SK-N-SH (cell line): ENCODE data around the gene NSMCE3. TPM values are rescaled to one million over a fixed set of nuclear protein-coding genes. Genes with fewer than 3 reads are reported as not detected.

Source experiments
- CTCF ChIA-PET: fragments of 300-600, 350-600 bp; formaldehyde crosslinking; extraction: SDS; loops from one replicate; lab custom pipeline; 2021; lab: Yijun Ruan, JAX
- POLR2A ChIA-PET: fragments of 350-600 bp; sonication (Branson Sonifier 250); formaldehyde crosslinking; extraction: SDS; loops from one replicate; lab custom pipeline; 2020; ENCODE audit warnings: antibody characterized with exemption, inconsistent platforms; lab: Yijun Ruan, JAX
- DNase-seq: peaks from one replicate; pipeline ENCODE4 v3.0.0; 2012
- H2AFZ ChIP-seq: fragments of 200-600 bp; sonication (generic); 2 replicates; pipeline ENCODE4 v1.8.1; 2016; ENCODE audit warnings: antibody characterized with exemption, mild to moderate bottlenecking, low read depth
- H3F3A ChIP-seq: fragments of 200-600 bp; sonication (generic); replicated peaks from 2 replicates; pipeline ENCODE3; 2016; ENCODE audit warnings: antibody characterized with exemption, mild to moderate bottlenecking; ENCODE audit not compliant: insufficient read depth
- H3K27ac ChIP-seq, 2 experiments: fragments of 200-500 bp in 1 of 2; fragments of 200-600 bp in 1 of 2; sonication (Bioruptor generic) in 1 of 2; sonication (generic), shearing (Covaris generic) in 1 of 2; 2 replicates each; pipeline versions ENCODE4 v1.5.1 to v1.6.1; 2014 to 2016; ENCODE audit warnings: low read depth in 2 of 2, inconsistent platforms in 1 of 2, low read length in 1 of 2, mild to moderate bottlenecking in 1 of 2, mixed read lengths in 1 of 2
- H3K27me3 ChIP-seq: fragments of 200-600 bp; sonication (generic), shearing (Covaris generic); 2 replicates; pipeline ENCODE4 v1.6.1; 2016; ENCODE audit warnings: mixed run types; ENCODE audit not compliant: insufficient read depth
- H3K36me3 ChIP-seq, 2 experiments: fragments of 200-500 bp in 1 of 2; fragments of 200-600 bp in 1 of 2; sonication (Bioruptor generic) in 1 of 2; sonication (generic) in 1 of 2; replicated peaks in 1 of 2; 2 replicates each; pipeline versions ENCODE3 to v1.5.1; 2014 to 2016; ENCODE audit warnings: low read length in 1 of 2, mild to moderate bottlenecking in 1 of 2; ENCODE audit not compliant: insufficient read depth in 2 of 2, control insufficient read depth in 1 of 2
- H3K4me1 ChIP-seq, 2 experiments: fragments of 200-500 bp in 1 of 2; fragments of 200-600 bp in 1 of 2; sonication (Bioruptor generic) in 1 of 2; sonication (generic), shearing (Covaris generic) in 1 of 2; 2 replicates each; pipeline versions ENCODE4 v1.5.1 to v1.6.1; 2014 to 2016; ENCODE audit warnings: low read depth in 1 of 2, low read length in 1 of 2, mixed run types in 1 of 2; ENCODE audit not compliant: insufficient read depth in 2 of 2, control insufficient read depth in 1 of 2
- H3K4me2 ChIP-seq: fragments of 200-600 bp; sonication (generic), shearing (Covaris generic); 2 replicates; pipeline ENCODE4 v1.6.1; 2017; ENCODE audit warnings: mixed run types
- H3K4me3 ChIP-seq, 2 experiments: fragments of 200-500 bp in 1 of 2; fragments of 200-600 bp in 1 of 2; sonication (Bioruptor generic) in 1 of 2; sonication (generic), shearing (Covaris generic) in 1 of 2; 2 replicates each; pipeline versions ENCODE4 v1.5.1 to v1.8.1; 2014 to 2016; ENCODE audit warnings: low read depth in 2 of 2, inconsistent platforms in 1 of 2, low read length in 1 of 2, mild to moderate bottlenecking in 1 of 2, mixed read lengths in 1 of 2, moderate library complexity in 1 of 2
- H3K79me2 ChIP-seq: fragments of 200-600 bp; sonication (generic); 2 replicates; pipeline ENCODE4 v1.8.1; 2017; ENCODE audit warnings: mild to moderate bottlenecking; ENCODE audit not compliant: insufficient read depth
- H3K9ac ChIP-seq: fragments of 200-600 bp; sonication (generic); 2 replicates; pipeline ENCODE4 v1.6.1; 2017; ENCODE audit warnings: mixed run types
- H3K9me2 ChIP-seq: fragments of 200-600 bp; sonication (generic); 2 replicates; pipeline ENCODE4 v1.6.1; 2017; ENCODE audit warnings: mixed run types
- H3K9me3 ChIP-seq: fragments of 200-600 bp; sonication (generic); 2 replicates; pipeline ENCODE4 v1.6.1; 2017; ENCODE audit warnings: mixed run types, mild to moderate bottlenecking, moderate library complexity
- H4K20me1 ChIP-seq: fragments of 200-600 bp; sonication (generic); 2 replicates; pipeline ENCODE4 v1.6.1; 2017; ENCODE audit warnings: mild to moderate bottlenecking, mixed run types; ENCODE audit not compliant: insufficient read depth
- CTCF ChIP-seq: fragments of 200-600 bp; sonication (generic); IDR thresholded peaks from 2 replicates; pipeline ENCODE4 v1.6.1; 2017; ENCODE audit warnings: antibody characterized with exemption, mild to moderate bottlenecking, moderate library complexity
- EZH2phosphoT487 ChIP-seq: fragments of 200-600 bp; sonication (generic); IDR thresholded peaks from 2 replicates; pipeline ENCODE4 v1.6.1; 2017; ENCODE audit warnings: low read depth, mixed run types, mild to moderate bottlenecking, antibody characterized with exemption, moderate library complexity, borderline replicate concordance
- FOSL2 ChIP-seq: IDR thresholded peaks from 2 replicates; pipeline ENCODE4 v1.4.0; 2012; ENCODE audit warnings: low read depth, mild to moderate bottlenecking, moderate library complexity, borderline replicate concordance
- FOXM1 ChIP-seq: IDR thresholded peaks from 2 replicates; pipeline ENCODE4 v1.4.0; 2012; ENCODE audit warnings: low read depth, mild to moderate bottlenecking
- GABPA ChIP-seq: IDR thresholded peaks from 2 replicates; pipeline ENCODE4 v1.4.0; 2012; ENCODE audit warnings: low read depth, mild to moderate bottlenecking
- MAX ChIP-seq: IDR thresholded peaks from 2 replicates; pipeline ENCODE4 v1.4.0; 2012; ENCODE audit warnings: low read depth
- MXI1 ChIP-seq: IDR thresholded peaks from 2 replicates; pipeline ENCODE4 v1.6.1; 2012; ENCODE audit warnings: mild to moderate bottlenecking, low read depth, low read length, improper control_type of control experiment
- NRF1 ChIP-seq: IDR thresholded peaks from 2 replicates; pipeline ENCODE4 v1.6.1; 2012; ENCODE audit warnings: low read depth, mild to moderate bottlenecking, low read length
- POLR2AphosphoS5 ChIP-seq: IDR thresholded peaks from 2 replicates; pipeline ENCODE4 v1.6.1; 2012; ENCODE audit warnings: low read depth, low read length
- RAD21 ChIP-seq: IDR thresholded peaks from 2 replicates; pipeline ENCODE4 v1.6.1; 2012; ENCODE audit warnings: mild to moderate bottlenecking, low read length
- RCOR1 ChIP-seq: fragments of 150-350 bp; IDR thresholded peaks from 2 replicates; pipeline ENCODE4 v1.6.1; 2017; ENCODE audit warnings: antibody characterized with exemption, low read length
- REST ChIP-seq: IDR thresholded peaks from 2 replicates; pipeline ENCODE4 v1.6.1; 2012; ENCODE audit warnings: mild to moderate bottlenecking, low read depth, low read length, moderate library complexity
- RFX5 ChIP-seq: IDR thresholded peaks from 2 replicates; pipeline ENCODE4 v1.6.1; 2012; ENCODE audit warnings: mild to moderate bottlenecking, improper control_type of control experiment, low read length
- SMC3 ChIP-seq: IDR thresholded peaks from 2 replicates; pipeline ENCODE4 v1.6.1; 2012; ENCODE audit warnings: low read depth, low read length, improper control_type of control experiment
- YY1 ChIP-seq: IDR thresholded peaks from 2 replicates; pipeline ENCODE4 v1.4.0; 2012; ENCODE audit warnings: low read depth, mild to moderate bottlenecking
- ZBTB33 ChIP-seq: IDR thresholded peaks from 2 replicates; pipeline ENCODE4 v1.4.0; 2012; ENCODE audit warnings: low read depth, borderline replicate concordance
- polyA plus RNA-seq, 3 experiments: library from polyadenylated mRNA; depleted of rRNA; stranded (reverse); fragments of >200 nt; gene quantifications; 2 replicates each; pipeline ENCODE4 v1.2.3, GENCODE V29; 2012

The NSMCE3 gene
- polyA plus RNA-seq, 1 of the 3 experiments (the other 2 are of a cell fraction), result 5.5 TPM

GRCh38 chr15:29311696-29312095, 42.1 kb upstream of the NSMCE3 start:
- Histone ChIP-seq H3K27me3 (no peaks in the 10 kb centered on the region), H3K9ac (no peak overlapping the region), H3K4me1 (no peaks in the 10 kb centered on the region), H3K36me3 (no peaks in the 10 kb centered on the region), H4K20me1 (no peaks in the 10 kb centered on the region), H3K27ac (no peak overlapping the region), H3K79me2 (no peaks in the 10 kb centered on the region), H3K9me3 (no peaks in the 10 kb centered on the region), H3K4me2 (no peak overlapping the region), H3F3A (no peaks in the 10 kb centered on the region), H3K9me2 (no peaks in the 10 kb centered on the region), H3K4me3 (no peak overlapping the region), H2AFZ (no peak overlapping the region)
- TF ChIP-seq REST, result no peak
- TF ChIP-seq RCOR1, result no peak
- TF ChIP-seq EZH2phosphoT487, result no peak
- TF ChIP-seq FOSL2, result no peak
- TF ChIP-seq MXI1, result no peak
- TF ChIP-seq SMC3, result no peak
- TF ChIP-seq RFX5, result no peak
- TF ChIP-seq GABPA, result no peak
- no peak for TF ChIP-seq ZBTB33
- no peak for TF ChIP-seq CTCF
- TF ChIP-seq NRF1, result no peak
- no peak for TF ChIP-seq MAX
- TF ChIP-seq YY1, result no peak
- TF ChIP-seq FOXM1, result no peak
- TF ChIP-seq POLR2AphosphoS5, result no peak
- no peak for TF ChIP-seq RAD21
- ChIA-PET POLR2A (no interaction called here), CTCF (interaction anchor here (1.0 kb wide), 2 partner anchors 31 to 33 kb away, joined by 3 read pairs; no protein-coding TSS in a partner anchor)
- no peak for DNase-seq
